HG02852 (cell line): ENCODE results near the gene TRAIP.
"Not testable (repeated sequence)": the region's sequence is repeated elsewhere in the genome, so short reads cannot be mapped to it uniquely, and the experiment has no call there.

Experiments
- ATAC-seq: cut with Tn5 transposase; IDR thresholded peaks from one replicate; pipeline ENCODE4 v1.9.1; 2021; ENCODE audit warnings: mild to moderate bottlenecking, moderate library complexity; ENCODE audit not compliant: unreplicated experiment

Gene TRAIP, protein sequence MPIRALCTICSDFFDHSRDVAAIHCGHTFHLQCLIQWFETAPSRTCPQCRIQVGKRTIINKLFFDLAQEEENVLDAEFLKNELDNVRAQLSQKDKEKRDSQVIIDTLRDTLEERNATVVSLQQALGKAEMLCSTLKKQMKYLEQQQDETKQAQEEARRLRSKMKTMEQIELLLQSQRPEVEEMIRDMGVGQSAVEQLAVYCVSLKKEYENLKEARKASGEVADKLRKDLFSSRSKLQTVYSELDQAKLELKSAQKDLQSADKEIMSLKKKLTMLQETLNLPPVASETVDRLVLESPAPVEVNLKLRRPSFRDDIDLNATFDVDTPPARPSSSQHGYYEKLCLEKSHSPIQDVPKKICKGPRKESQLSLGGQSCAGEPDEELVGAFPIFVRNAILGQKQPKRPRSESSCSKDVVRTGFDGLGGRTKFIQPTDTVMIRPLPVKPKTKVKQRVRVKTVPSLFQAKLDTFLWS

DNA sequence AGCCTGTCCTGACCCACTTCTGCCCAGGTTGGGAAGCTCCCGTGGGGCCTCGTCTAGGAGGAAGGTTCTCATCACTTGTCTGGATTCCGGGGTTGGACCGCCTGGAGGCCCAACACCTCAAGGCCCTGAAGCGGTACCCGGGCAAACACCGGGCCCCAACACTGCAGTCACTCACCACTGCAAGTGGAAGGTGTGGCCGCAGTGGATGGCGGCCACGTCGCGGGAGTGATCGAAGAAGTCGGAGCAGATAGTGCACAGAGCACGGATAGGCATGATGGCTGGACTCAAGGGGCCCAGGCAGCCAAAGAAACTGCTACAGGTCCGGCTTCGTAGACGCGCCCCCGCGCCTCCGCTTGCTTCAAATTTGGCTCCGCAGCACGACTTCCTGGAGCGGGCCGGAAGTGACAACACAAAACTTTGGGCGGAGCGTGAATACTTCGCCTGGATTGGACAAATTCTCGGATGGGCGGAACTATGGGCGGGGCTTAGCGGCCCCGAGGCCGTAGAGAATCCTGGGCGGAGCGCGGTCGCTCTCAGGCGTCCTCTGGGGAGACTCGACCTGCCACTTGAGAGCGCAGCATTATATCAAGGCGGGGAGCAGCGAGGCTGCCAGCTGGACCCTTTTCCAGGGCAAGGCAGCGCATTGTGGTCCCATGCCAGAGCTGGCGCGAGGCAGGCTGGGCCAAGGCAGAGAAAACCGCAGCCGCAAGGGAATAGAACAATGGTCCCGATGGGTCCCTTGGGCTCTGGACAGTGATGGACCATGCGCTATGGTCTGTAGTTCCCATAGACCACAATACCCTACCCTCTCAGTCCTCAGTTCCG, at the start of gene TRAIP:
Gene TRAIP (minus strand): TSS at position 384 of the 825 bp plus-strand sequence. CDS start 111 bp downstream, at position 273.
- peak; percentile 97 for ATAC-seq

DNA sequence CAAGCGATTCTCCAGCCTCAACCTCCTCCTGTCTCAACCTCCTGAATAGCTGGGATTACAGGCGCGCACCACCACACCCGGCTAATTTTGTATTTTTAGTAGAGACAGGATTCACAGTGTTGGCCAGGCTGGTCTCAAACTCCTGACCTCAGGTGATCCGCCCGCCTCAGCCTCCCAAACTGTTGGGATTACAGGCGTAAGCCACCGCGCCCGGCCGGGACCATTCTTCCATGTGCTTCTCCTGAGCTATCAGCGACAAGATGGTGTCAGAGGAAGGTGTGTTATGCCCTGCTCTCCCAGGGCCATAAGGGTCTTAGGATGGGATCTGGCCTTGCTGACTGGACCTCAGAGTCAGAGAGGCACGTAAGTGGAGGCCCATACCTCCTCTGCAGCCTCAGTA, 48.1 kb upstream of the TRAIP start:
- ATAC-seq = not testable (repeated sequence)

DNA sequence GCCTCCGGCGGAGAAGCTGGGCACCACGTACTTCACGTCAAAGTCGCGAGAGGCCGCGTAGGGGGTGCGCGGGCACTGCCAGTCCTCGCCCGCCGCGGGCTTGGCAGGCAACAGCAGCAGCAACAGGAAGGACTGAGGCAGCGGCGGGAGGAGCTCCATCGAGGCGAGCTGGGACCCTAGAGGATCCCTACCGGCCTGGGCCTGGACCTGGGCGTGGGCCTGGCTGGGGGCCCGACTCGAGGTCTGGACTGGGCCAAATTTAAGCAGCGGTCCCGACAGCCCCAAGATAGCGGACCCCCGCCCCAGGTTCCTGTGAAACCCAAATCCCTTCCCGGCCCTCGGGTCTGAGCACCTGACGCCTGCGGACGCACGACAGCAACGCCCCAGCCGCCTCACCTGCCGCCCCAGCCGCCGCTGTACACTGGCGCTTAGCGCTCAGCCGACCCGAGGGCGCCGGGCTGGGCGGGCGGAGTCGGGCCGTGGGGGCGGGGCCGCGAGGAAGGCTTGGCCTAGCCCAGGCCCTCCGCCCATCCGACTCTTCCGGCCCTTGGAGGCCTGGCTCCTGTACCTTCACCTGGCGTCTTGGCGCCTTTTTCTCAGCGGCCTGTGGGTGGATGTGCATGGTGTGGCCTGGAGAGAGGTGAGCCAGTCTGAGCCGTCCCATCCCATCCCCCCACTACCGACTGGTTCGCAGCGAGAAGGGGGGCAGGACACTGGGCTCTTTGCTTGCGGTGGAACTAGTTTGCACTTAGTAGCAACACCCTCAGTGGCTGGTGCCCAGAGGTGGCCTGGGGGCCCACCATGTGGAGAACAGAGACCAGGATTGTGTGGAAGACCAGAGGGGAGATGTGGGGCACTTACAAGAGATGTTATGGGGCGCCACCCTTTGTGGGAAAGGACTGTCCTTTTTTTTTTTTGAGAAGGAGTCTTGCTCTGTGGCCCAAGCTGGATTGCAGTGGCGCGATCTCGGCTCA, 47.4 kb upstream of the TRAIP start, which contains the start of gene MST1R:
Gene MST1R (minus strand): TSS at position 423 of the 974 bp plus-strand sequence. CDS start 264 bp downstream, at position 159.
- peak; percentile 68 for ATAC-seq

DNA sequence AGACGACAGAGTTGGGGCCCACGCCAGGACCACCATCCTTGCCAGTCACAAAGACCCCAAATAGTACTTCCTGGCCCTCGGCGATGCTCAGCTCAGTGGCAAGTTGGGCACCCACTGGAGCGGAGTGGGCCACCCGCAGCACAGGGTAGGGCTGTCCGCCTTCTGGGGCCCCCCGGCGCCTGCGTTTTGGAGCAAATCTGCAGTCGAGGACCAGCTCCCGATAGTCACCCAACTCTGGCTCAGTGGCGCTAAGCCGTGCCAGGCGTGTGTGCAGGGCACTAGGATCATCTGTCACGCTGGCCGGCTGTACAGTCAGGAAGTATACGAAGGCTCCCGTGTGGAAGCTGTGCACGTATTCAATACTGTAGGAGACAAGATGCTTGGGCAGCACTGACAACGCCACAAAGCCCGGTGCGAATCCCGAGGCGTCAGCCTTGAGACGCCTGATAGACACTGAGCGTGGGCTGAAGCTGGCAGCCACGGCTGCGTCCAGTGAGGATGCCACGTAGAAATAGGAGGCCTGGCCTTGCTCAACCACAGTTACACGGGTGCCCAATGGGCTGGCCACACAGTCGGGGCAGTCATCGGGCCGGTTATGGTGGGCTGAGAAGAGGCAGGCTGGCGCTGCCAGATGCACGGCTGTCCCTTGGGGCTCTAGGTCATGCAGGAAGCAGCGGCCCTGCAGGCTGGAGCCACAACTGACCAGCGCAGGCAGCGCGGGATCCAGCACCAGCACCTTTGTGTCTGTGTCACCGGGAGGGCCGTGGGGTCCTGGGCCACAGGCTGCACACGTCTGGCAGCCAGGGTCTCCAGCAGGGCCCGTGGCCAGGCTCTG, 46.4 kb upstream of the TRAIP start:
- ATAC-seq = no peak

DNA sequence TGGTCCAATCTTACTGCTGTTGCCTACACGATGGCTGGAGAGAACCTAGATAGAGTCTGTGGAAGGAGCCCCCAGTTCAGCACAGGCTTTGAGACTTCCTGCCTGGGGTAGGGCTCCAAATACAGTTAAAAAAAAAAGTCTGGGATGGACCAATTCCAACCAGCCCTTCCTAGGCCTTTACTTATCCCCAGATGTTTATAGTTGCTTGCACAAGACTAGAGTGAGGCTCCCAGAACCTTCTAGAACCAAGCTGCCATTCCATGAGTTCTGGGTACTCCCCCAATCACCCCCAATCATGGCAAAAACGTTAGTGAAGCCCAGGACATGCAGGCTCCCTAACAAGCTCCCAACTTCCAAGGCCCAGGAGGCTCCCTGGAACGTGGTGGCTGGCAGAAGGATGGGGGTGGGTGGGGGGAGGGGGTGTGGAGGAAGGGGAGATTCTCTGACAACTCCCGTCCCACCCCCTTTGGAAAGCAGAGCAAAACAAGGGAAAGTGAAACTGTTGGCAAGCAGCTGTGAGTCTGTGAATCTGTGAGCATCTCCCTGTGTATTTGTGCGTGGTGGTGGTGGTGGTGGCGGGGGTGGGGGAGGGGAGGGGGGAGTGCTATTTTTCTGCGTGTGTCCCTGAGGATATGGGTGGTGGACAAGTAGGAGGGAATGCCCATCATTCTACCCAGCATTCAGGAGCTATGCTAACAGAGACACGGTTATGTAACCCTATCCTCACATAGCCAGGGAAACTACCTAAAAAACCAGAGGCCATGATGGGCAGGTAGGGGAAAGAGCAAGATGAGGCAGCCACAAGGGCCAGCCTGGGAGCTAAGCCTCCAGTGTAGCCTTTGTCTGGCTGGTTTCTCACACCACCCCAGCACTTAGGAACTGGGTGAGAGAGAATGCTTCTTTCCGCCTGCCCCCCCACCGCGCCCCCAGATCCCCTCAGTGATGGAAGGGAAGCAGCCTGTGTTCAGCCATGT, 45.3 kb upstream of the TRAIP start:
- ATAC-seq = no peak

DNA sequence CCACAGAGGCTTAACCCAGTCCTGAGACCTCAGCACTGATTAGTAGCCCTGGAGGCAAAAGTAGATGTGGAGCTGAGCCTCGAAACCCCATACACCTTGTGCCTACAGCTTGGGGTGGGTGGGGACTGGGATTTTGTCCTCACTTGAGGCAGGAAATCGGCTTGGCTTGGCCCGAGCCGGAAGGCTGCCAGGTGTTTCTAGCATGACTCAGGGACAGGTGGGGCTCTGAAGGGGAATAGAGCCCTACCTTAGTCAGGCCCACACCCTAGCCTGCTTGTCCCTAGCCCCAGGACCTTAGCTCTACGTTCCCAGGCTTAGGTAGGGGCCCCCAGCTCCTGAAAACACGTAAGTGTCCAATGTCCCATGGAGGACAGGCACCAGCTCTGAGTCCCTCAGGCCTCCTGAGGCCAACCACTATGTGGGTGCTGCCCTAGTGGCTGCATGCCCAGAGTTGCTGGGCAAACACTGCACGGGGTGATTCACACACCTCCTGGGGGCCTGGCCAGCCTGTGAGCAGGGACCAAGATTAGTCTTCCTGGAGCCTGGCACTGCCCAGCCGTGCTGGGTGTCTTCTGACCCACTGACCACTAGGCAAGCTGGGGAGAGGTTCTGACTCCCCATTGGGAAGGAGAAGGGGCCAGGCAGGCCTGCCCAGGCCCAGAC, 44.3 kb upstream of the TRAIP start:
- no peak for ATAC-seq

DNA sequence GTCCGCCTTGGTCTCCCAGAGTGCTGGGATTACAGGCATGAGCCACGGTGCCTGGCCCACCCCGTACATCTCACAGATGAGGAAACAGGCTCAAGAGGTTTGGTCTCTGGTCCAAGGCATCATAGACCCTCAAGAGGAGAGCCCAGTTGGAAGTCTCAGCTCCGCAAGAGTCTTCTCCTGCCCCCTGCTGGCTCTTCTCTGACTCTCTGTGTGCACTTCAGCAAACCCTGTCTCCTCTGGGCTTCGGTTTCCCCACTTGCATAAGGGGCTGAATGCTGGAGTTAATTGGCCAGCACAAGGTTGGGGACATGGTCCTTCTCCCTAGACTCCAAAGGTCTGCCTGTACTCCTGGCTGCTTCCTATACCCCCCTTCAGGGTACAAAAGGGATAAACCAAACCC, 43.5 kb upstream of the TRAIP start:
- ATAC-seq = no peak

DNA sequence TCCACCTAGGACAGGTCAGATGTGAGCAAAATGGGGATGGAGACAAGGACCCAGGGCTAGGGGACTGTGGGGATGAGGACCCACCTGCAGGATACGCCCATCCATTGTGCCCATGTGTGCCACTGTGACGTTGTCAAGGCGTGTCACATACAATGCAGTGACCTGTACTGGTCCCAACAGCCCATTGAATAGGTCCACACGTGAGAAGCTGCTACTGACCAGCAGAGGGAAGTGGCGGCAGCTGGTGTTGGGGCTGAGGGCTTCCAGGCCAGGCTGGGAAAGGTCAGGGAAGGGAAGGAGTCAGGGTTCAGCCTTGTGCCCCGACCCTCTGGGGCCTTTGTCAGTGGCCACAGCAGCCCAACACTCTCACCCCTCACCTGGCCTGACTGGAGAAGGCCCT, 42.6 kb upstream of the TRAIP start:
- no peak for ATAC-seq

DNA sequence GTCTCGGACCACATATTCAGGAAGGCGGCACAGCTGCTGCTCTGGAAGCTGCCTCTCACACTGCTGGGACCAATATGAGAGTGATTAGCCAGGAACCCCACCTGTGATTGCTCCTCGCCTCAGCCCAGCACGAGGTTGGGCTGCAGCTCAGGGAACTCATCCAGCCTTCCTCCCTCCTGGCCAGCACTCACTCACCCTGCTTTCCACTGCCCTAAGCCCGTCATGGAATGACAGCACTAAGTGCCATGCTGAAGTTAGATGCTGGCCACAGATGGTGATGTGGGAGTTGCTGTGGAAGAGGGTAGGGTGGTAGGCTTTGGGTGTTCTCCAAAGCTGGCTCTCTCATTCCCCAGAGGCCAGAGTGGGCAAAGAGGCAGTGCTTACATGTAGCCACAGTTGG, 40.0 kb upstream of the TRAIP start:
- no peak for ATAC-seq

DNA sequence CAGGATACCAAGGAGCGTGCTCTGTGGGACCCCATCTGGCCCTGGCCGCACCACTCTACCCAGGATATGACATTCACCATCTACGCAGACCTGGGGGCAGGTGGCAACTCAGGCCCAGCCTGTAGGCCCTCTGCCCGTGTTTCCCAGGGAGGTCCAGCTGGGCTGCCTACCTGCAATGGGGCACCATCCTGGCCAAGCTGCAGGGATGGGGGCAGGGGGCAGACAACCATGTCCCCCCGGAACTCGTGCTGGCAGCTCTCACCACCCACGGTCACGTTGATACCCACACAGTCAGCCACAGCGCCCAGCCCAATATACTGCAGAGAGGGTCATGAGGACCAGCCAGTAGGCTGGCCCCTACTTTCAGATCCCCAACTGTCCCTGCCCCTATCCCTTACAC, 39.4 kb upstream of the TRAIP start:
- no peak for ATAC-seq

DNA sequence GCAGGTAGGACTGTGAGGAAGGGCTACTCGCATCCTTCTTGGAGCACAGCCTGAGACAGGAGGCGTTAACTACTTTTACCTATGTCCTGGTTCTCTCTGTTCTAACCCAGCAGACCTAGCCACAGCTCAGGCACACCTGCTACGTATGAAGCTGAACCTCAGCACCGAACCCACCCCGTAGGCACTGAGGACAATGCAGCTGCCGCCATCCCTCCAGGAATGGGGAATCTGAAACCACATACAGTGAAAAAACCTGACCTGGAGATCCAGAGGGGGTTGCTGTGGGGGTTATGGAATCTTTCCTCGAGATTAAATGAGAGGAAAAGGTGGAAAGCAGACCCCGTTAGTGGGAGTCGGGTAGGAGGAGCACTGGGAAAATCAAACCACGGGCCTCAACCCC, 32.9 kb upstream of the TRAIP start:
- no peak for ATAC-seq

DNA sequence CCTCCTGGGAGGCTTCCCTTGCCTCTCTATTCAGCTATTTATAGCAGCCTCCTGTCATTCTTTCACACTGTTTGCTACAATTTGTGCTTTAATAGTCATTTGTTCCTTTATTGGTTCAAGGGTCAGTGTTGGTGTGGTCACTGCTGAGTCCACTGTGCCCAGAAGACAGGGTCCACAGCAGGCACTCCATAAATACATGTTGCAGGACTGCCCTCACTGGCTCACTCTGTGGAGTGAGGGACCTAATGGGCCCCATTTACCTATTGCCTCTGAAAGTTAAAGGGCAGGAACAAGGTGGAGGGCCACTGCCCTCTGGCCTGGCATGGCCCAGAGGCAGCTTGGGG, 30.5 kb upstream of the TRAIP start:
- no peak for ATAC-seq

DNA sequence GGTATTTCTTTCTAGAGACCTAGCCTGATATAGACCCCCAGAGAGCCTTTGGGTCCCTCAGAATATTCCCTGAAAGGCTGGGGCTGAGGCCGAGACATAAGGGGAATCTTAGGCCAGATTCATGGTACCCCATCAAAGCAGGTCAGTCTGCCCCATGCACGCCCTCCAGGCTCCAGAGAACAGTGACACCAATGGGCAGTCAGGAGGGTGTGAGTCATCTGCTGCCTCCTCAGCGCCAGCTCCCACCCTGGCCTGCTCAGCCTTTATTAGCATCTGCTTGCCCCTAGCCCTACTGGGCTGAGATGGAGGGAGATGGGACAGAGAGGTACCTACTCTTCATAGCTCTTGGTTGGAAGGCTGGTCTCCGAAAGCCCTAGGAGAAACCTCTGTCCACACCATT, 27.6 kb upstream of the TRAIP start:
- no peak for ATAC-seq

DNA sequence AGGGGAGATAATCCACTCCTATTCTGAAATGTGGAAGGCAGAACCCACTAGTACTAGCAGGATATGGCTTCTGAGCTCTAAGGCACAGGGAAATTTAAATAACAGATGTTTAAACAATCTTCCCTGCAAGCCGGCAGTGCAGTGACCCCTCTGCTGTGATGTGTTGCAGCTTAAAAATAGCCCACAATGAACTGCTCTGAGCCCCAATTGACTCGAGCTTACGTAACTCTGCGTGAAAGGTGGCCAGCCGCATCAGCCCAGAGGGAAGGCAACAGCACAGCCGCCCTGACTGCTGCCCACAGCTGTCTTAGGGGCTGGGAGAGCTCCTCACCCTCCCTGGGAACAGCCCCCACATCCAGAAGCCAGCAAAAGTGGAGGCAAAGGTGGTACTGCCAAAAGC, 25.8 kb upstream of the TRAIP start:
- no peak for ATAC-seq

DNA sequence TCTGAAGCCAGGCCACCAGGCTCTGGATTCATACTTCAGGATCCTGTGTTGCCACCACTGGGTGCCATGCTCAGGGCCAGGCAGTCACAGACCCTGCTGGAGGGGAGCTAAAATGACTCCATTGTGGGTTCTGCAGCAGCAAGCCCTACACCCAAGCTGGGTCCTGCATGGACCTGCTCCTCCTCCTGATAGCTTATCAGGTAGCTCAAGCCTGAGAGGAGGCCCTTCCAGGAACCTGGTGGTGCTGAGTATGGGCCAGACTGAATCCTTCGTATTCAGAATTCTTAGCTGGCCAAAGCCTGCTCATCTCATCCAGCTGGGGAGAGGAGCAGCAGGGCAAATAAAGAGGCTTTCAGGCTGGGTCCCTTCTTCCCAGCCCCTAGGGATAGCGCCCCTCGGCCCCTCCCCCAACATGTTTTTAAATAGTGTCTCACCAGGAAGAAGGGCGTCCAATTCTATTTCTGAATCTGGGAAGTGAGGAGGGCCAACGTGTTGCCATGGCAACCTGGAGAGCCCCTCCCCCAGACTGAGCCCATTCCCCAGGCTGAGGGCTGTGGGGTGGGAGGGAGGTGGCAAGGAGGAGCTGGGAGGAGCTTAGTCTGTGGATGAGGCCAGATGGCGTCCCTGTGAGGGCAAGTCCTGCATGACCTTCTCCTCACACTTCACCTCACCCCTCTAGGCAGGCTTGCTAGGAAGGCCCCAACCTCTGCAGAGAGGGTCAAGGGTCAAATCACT, 24.4 kb upstream of the TRAIP start:
- no peak for ATAC-seq

DNA sequence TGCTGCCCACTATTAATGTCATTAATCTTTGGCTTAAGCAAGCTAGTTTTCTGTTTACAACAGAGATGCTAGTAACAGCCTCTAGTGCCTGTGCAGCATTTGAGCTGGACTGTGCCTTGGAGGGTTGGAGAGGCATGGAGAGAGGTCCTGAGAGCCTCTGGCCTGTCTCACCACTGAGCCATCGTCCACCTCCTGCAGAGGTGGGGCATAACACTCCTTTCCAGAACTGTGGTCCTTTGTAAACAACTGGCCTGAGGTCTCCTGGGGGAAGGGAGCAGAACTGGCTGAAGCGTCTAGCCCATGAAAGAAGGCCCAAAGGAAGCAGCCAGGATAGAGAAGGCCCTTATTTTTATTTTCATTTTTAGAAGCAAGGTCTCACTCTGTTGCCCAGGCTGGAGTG, 23.4 kb upstream of the TRAIP start:
- ATAC-seq = no peak

DNA sequence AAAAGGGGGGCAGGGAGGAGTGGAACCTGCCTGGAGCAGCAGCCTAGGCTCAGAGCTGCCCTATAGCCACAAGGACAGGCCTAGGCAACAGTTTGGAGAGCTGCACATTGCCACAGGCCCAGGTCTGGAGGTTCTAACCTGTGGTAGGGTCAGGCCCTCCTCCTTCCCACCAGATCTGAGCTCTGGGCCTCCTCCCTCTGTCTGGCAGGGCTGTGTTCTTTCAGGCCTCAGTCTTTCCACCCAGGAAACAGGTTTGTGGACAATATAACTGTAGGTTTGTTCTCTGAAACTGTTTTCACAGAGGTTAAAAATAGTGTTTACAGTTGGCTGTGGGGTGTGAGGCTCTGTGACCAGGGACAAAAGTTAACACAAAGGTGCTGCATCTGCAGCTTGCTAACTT, 22.3 kb upstream of the TRAIP start:
- no peak for ATAC-seq

DNA sequence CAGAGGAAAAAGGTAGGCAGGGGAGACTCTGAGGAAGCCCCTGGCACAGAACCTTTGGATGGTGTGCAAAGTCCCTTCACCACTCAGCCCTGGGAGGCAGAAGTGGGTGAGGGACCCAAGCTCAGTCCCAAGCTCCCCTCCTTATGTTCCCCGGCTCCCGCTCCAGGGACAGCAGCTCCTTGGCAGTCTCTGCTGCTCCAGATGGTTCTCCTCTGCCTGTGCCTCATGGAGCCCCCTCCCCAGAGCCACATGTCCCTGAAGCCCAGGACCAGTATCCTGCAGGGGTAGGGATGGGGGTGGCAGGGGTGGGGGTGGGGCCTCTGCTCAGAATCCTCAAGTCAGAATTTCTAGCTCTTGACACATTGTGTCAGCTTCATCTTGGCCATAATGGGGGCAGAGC, 21.4 kb upstream of the TRAIP start:
- no peak for ATAC-seq
